ENCODE measurements around the gene TBX2. TPM values are rescaled to one million over a fixed set of nuclear protein-coding genes. Genes with fewer than 3 reads are reported as not detected.
A peak's percentile ranks its signal among the peaks of the same experiment; 100 is the strongest.

TBX2 gene
- total RNA-seq, 1 donor from 2014 or later, result not detected

DNA sequence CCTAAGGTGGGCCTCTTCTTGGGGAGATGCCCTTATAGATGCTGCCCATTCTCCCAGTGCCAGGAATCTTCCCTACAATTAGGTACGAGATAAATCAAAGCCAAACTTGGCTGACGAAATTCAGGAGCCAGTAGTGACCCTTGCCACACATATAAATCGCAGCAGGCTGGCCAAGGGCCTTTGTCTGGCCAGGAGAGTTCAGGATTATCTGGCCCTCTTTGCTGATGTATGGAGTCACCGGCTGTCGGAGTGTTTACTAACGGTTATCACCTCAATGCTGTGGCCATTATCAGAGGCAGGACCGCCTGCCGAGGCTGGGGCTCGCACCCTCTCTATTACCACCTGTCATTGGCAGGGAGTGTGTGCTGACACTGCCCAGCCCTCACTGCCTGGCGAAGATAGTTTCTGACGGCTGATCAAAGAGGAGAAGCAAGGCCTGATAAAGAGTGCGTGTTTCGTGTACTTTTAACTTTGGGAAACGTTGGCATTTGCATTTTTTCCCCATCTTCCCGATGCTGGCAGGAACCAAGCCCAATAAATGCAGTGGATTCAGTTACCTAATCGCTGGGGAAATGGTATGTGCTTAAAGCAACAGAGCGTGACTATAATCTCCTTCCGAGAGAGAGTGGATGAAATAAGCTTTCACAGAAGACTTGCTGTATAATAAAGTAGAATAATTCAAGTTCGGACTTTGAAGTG lies 32.8 kb upstream of the TBX2 start:
- Histone ChIP-seq H3K4me2 (no peak overlapping the region), H3K27me3 (no peaks in the 10 kb centered on the region), H3K36me3 (no peaks in the 10 kb centered on the region), H3K79me2 (ENCODE audit: low read depth) (no peaks in the 10 kb centered on the region), H3F3A (ENCODE audit: low read depth) (peaks cover 8% of the 10 kb centered on the region), H4K20me1 (ENCODE audit: low read depth) (no peaks in the 10 kb centered on the region), H3K9me3 (ENCODE audit: low read depth) (no peaks in the 10 kb centered on the region), H3K9ac (no peak overlapping the region), H3K27ac (no peak overlapping the region), H3K4me3 (no peak overlapping the region), H3K4me1 (peaks cover 14% of the 10 kb centered on the region), H2AFZ (replicated peaks) (no peak overlapping the region)
- Mint-ChIP-seq H3K4me1 (peaks cover 25% of the 10 kb centered on the region), H3K27me3 (ENCODE audit: insufficient read depth, low read depth) (no peaks in the 10 kb centered on the region), H3K27ac (no peak overlapping the region), H3K9me3 (no peaks in the 10 kb centered on the region), H3K4me3 (no peak overlapping the region), H3K36me3 (no peaks in the 10 kb centered on the region)
- TF ChIP-seq EZH2phosphoT487 (IDR thresholded peaks at IDR 0.05) (no peak), EZH2 (IDR thresholded peaks at IDR 0.05) (no peak)
- TF ChIP-seq, protein P1, sequence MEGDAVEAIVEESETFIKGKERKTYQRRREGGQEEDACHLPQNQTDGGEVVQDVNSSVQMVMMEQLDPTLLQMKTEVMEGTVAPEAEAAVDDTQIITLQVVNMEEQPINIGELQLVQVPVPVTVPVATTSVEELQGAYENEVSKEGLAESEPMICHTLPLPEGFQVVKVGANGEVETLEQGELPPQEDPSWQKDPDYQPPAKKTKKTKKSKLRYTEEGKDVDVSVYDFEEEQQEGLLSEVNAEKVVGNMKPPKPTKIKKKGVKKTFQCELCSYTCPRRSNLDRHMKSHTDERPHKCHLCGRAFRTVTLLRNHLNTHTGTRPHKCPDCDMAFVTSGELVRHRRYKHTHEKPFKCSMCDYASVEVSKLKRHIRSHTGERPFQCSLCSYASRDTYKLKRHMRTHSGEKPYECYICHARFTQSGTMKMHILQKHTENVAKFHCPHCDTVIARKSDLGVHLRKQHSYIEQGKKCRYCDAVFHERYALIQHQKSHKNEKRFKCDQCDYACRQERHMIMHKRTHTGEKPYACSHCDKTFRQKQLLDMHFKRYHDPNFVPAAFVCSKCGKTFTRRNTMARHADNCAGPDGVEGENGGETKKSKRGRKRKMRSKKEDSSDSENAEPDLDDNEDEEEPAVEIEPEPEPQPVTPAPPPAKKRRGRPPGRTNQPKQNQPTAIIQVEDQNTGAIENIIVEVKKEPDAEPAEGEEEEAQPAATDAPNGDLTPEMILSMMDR (IDR thresholded peaks at IDR 0.05), result no peak
- DNase-seq (ENCODE audit: low spot score), result no peak

DNA sequence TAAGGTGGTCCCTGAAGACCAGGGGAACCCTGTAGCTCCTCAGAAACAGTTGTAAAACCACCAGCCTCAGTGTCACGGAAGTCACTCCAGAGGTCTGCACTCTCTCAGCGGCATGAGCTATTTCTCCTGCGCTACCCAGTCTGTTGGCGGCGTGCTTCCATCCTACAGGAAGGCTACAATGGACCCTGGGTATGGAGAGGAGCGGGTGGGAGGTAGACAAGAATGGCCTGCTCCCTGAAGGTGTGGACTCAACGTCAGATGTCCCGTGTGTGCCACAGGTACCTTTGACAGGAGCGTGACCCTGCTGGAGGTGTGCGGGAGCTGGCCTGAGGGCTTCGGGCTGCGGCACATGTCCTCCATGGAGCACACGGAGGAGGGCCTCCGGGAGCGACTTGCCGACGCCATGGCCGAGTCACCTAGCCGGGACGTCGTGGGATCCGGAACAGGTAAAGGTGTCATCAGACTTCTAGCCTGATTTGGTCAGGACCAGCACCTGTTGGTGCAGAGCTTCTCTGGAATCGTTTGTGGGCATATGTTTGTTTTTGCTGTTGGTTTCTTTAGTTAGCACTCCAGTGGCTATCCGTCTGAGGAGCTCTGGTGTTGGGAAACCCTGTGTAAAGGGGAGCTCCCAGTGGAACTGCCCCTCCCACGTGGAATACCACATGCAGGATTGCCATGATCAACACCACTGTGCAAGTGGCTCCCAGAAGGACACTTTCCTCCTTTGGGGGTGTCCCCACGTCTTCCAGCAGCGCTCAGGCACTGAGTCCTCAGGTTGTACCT lies 31.4 kb upstream of the TBX2 start:
- no peaks in the 10 kb centered on the region for H3K9me3 Mint-ChIP-seq
- no peaks in the 10 kb centered on the region for H3K36me3 Mint-ChIP-seq
- no peaks in the 10 kb centered on the region for H3K27me3 Mint-ChIP-seq (ENCODE audit: insufficient read depth, low read depth)
- no peak overlapping the region for H3K4me3 ChIP-seq
- peaks cover 8% of the 10 kb centered on the region for H3F3A ChIP-seq (ENCODE audit: low read depth)
- no peak overlapping the region for H3K9ac ChIP-seq
- peaks cover 14% of the 10 kb centered on the region for H3K4me1 ChIP-seq
- no peak overlapping the region for H2AFZ ChIP-seq (replicated peaks)
- no peak overlapping the region for H3K27ac ChIP-seq
- peaks cover 27% of the 10 kb centered on the region for H3K4me1 Mint-ChIP-seq
- H3K79me2 ChIP-seq (ENCODE audit: low read depth), result no peaks in the 10 kb centered on the region
- no peaks in the 10 kb centered on the region for H3K27me3 ChIP-seq
- no peak overlapping the region for H3K27ac Mint-ChIP-seq
- TF ChIP-seq EZH2phosphoT487 (IDR thresholded peaks at IDR 0.05) (no peak), EZH2 (IDR thresholded peaks at IDR 0.05) (no peak)
- TF ChIP-seq, protein P1 (IDR thresholded peaks at IDR 0.05), result no peak
- no peaks in the 10 kb centered on the region for H3K36me3 ChIP-seq
- no peaks in the 10 kb centered on the region for H4K20me1 ChIP-seq (ENCODE audit: low read depth)
- no peak overlapping the region for H3K4me3 Mint-ChIP-seq
- DNase-seq (ENCODE audit: low spot score), result no peak
- peak overlapping the region; percentile 48 for H3K4me2 ChIP-seq
- H3K9me3 ChIP-seq (ENCODE audit: low read depth), result no peaks in the 10 kb centered on the region

- peak overlapping the region; percentile 40 for H3K27ac ChIP-seq
- H3K4me1 Mint-ChIP-seq, result peaks cover 27% of the 10 kb centered on the region
Observed at GRCh38 chr17:61368832-61369450, 30.7 kb upstream of the TBX2 start.

More at GRCh38 chr17:61368832-61369450, 30.7 kb upstream of the TBX2 start:
- no peaks in the 10 kb centered on the region for H3K27me3 Mint-ChIP-seq (ENCODE audit: insufficient read depth, low read depth)
- H3K27ac Mint-ChIP-seq, result peak overlapping the region; percentile 82
- H2AFZ ChIP-seq (replicated peaks), result no peak overlapping the region
- no peaks in the 10 kb centered on the region for H3K9me3 ChIP-seq (ENCODE audit: low read depth)
- no peak overlapping the region for H3K9ac ChIP-seq
- H3K4me2 ChIP-seq, result peak overlapping the region; percentile 48
- H3K4me3 ChIP-seq, result no peak overlapping the region
- peaks cover 8% of the 10 kb centered on the region for H3F3A ChIP-seq (ENCODE audit: low read depth)
- peaks cover 14% of the 10 kb centered on the region for H3K4me1 ChIP-seq
- H4K20me1 ChIP-seq (ENCODE audit: low read depth), result no peaks in the 10 kb centered on the region
- H3K27me3 ChIP-seq, result no peaks in the 10 kb centered on the region
- H3K9me3 Mint-ChIP-seq, result no peaks in the 10 kb centered on the region
- TF ChIP-seq, protein P1 (IDR thresholded peaks at IDR 0.05), result no peak
- peak; percentile 60 for DNase-seq (ENCODE audit: low spot score)
- no peaks in the 10 kb centered on the region for H3K79me2 ChIP-seq (ENCODE audit: low read depth)
- H3K36me3 ChIP-seq, result no peaks in the 10 kb centered on the region
- H3K4me3 Mint-ChIP-seq, result no peak overlapping the region
- no peaks in the 10 kb centered on the region for H3K36me3 Mint-ChIP-seq
